SK-N-MC (cell line): ENCODE measurements around the gene MVK.

Experiments used
- EZH2 ChIP-seq: fragments of 200-600 bp; sonication (generic); IDR thresholded peaks from one replicate; pipeline ENCODE4 v1.6.1; 2017; ENCODE audit warnings: antibody characterized with exemption
- FOXP2 ChIP-seq: optimal IDR thresholded peaks from 2 replicates; pipeline ENCODE3; 2011; ENCODE audit warnings: mild to moderate bottlenecking, moderate library complexity; ENCODE audit not compliant: insufficient read depth; ENCODE audit errors: extremely low read length, control extremely low read depth
- POLR2AphosphoS5 ChIP-seq: IDR thresholded peaks from 2 replicates; pipeline ENCODE4 v1.6.1; 2012; ENCODE audit warnings: mild to moderate bottlenecking, low read depth, low read length, borderline replicate concordance

- TF ChIP-seq POLR2AphosphoS5 (no peak), EZH2 (no peak), FOXP2 (no peak)
These were observed 31.6 kb upstream of the MVK start for GRCh38 chr12:109542014-109542413.
